Limb (tissue), 2 donors: ENCODE measurements around the gene CHST7.
"Not testable (repeated sequence)": the region's sequence is repeated elsewhere in the genome, so short reads cannot be mapped to it uniquely, and the experiment has no call there.

Experiments used
- DNase-seq, 2 donors: peaks; one replicate each; pipeline ENCODE4 v3.0.0-alpha.2; 2016; ENCODE audit errors: extremely low spot score in 2 of 2

CHST7 gene

GRCh38 chrX:46573331-46573891 is at the start of gene CHST7:
CHST7 (plus strand) TSS chrX:46573765; CDS start chrX:46573932, 167 bp downstream.
- peak in 1 of 2 donors; percentile 21 for DNase-seq

- not testable (repeated sequence) for DNase-seq
These were observed 44.9 kb upstream of the CHST7 start for GRCh38 chrX:46528640-46529039.

- DNase-seq, result not testable (repeated sequence)
These were observed 43.7 kb upstream of the CHST7 start for GRCh38 chrX:46529740-46530403.

GRCh38 chrX:46530404-46530908 is 43.1 kb upstream of the CHST7 start:
- DNase-seq, result not testable (repeated sequence)

GRCh38 chrX:46531442-46531841 is 42.1 kb upstream of the CHST7 start:
- DNase-seq, result no peak

GRCh38 chrX:46543441-46543840 is 30.1 kb upstream of the CHST7 start:
- no peak for DNase-seq

GRCh38 chrX:46544527-46544926 is 29.0 kb upstream of the CHST7 start:
- not testable (repeated sequence) for DNase-seq

GRCh38 chrX:46545111-46546005 is 28.2 kb upstream of the CHST7 start, which contains the start of gene ZNF674:
ZNF674 (minus strand) TSS chrX:46545421; CDS start chrX:46542087, 3,334 bp downstream.
- peak; percentile 84 to 91 for DNase-seq

GRCh38 chrX:46547857-46548256 is 25.7 kb upstream of the CHST7 start:
- DNase-seq, result no peak

- no peak for DNase-seq
These were observed 23.7 kb upstream of the CHST7 start for GRCh38 chrX:46549914-46550313.

GRCh38 chrX:46551494-46552128 is 22.0 kb upstream of the CHST7 start:
- DNase-seq, result no peak

GRCh38 chrX:46553935-46554334 is 19.6 kb upstream of the CHST7 start:
- no peak for DNase-seq

- DNase-seq, result peak in 1 of 2 donors; percentile 24
These were observed 18.6 kb upstream of the CHST7 start for GRCh38 chrX:46554942-46555341.

- no peak for DNase-seq
These were observed 14.5 kb upstream of the CHST7 start for GRCh38 chrX:46559062-46559461.

GRCh38 chrX:46561824-46562657 is 11.5 kb upstream of the CHST7 start:
- DNase-seq, result no peak

- DNase-seq, result no peak
These were observed 6.2 kb upstream of the CHST7 start for GRCh38 chrX:46567388-46567787.

GRCh38 chrX:46569621-46570020 is 3.9 kb upstream of the CHST7 start:
- DNase-seq, result no peak

- no peak for DNase-seq
These were observed 1.9 kb upstream of the CHST7 start for GRCh38 chrX:46571423-46572339.

- DNase-seq, result no peak
These were observed 1.1 kb upstream of the CHST7 start for GRCh38 chrX:46572340-46572936.
